Measurements from ENCODE around the gene SLC28A2. TPM values are rescaled to one million over a fixed set of nuclear protein-coding genes. Genes with fewer than 3 reads are reported as not detected.
A peak's percentile ranks its signal among the peaks of the same experiment; 100 is the strongest.

Gene SLC28A2, protein sequence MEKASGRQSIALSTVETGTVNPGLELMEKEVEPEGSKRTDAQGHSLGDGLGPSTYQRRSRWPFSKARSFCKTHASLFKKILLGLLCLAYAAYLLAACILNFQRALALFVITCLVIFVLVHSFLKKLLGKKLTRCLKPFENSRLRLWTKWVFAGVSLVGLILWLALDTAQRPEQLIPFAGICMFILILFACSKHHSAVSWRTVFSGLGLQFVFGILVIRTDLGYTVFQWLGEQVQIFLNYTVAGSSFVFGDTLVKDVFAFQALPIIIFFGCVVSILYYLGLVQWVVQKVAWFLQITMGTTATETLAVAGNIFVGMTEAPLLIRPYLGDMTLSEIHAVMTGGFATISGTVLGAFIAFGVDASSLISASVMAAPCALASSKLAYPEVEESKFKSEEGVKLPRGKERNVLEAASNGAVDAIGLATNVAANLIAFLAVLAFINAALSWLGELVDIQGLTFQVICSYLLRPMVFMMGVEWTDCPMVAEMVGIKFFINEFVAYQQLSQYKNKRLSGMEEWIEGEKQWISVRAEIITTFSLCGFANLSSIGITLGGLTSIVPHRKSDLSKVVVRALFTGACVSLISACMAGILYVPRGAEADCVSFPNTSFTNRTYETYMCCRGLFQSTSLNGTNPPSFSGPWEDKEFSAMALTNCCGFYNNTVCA
- total RNA-seq = not detected in 2 replicates

DNA sequence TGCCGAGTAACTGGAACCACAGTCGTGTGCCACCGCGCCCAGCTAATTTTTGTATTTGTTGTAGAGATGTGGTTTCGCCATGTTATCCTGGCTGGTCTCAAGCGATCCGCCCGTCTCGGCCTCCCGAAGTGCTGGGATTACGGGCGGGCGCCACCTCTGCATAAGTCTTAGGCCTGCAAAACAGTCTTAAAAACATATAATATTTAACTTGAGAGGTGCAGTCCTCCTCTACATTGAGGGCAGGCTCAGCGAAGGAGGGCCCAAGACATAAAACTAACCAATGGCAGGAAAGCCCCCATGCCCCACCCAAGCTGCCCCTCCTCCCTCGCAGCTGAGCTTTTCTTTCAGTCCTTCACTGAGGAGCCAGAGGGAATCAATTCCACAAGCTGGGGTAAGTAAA, at the start of gene SLC28A2:
SLC28A2 (plus strand) TSS at position 347 of the 400 bp plus-strand sequence. CDS start 982 bp downstream, outside the sequence.
- TF ChIP-seq CTCF (conservative IDR thresholded peaks at IDR 0.05; ENCODE audit: low read depth, low read length) = no peak
- DNase-seq (ENCODE audit: low read depth) = no peak
- H3K4me3 ChIP-seq (ENCODE audit: low read depth, low read length) = no peak within 1 kb of the TSS

DNA sequence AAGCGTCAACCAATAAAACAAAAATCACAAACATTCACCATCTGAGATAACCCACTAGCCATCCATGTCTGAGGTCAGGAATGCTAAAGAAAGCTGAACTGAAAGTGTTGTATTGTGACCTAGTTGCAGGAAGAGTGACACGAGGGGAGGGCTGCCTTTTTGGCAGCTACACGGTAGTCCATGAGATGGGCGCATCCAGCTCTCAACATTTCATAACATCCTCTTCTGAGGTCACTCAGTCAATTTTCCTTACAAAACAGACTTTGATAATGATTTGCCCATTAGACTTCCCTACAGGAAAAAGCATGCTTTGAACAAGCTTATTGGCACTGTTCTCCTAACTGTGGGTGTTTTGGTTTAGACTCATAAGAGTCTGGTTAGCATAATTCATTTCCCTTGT, 48.9 kb upstream of the SLC28A2 start:
- TF ChIP-seq CTCF (conservative IDR thresholded peaks at IDR 0.05; ENCODE audit: low read depth, low read length) = no peak
- H3K4me3 ChIP-seq (ENCODE audit: low read depth, low read length) = no peak overlapping the region
- no peak for DNase-seq (ENCODE audit: low read depth)

DNA sequence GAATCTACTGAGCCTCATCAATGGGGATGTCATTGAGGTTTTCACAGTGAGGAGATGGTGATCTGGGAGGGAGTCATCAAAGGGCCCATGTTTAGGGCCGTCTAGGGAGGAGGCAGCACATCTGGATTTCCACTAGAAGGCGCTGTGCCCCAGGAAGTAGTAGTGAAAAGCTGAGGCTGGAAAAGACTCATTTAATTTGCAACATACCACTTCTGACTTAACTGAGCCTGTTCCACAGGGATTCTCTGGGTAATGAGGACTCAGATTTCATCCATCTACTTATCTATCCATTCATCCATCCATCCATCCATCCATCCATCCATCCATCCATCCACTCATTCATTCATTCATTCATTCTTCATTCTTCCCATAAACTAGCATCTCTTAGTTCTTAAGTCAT, 46.8 kb upstream of the SLC28A2 start:
- peak; percentile 20 for DNase-seq (ENCODE audit: low read depth)
- no peak overlapping the region for H3K4me3 ChIP-seq (ENCODE audit: low read depth, low read length)
- peak; percentile 95 for TF ChIP-seq CTCF (conservative IDR thresholded peaks at IDR 0.05; ENCODE audit: low read depth, low read length)

- TF ChIP-seq CTCF (conservative IDR thresholded peaks at IDR 0.05; ENCODE audit: low read depth, low read length) = no peak
- DNase-seq (ENCODE audit: low read depth) = no peak
- H3K4me3 ChIP-seq (ENCODE audit: low read depth, low read length) = no peak overlapping the region
Observed at GRCh38 chr15:45212493-45212892, 39.5 kb upstream of the SLC28A2 start.

- no peak for DNase-seq (ENCODE audit: low read depth)
- TF ChIP-seq CTCF (conservative IDR thresholded peaks at IDR 0.05; ENCODE audit: low read depth, low read length) = no peak
- H3K4me3 ChIP-seq (ENCODE audit: low read depth, low read length) = no peak overlapping the region
Observed at GRCh38 chr15:45221053-45221599, 30.9 kb upstream of the SLC28A2 start.

DNA sequence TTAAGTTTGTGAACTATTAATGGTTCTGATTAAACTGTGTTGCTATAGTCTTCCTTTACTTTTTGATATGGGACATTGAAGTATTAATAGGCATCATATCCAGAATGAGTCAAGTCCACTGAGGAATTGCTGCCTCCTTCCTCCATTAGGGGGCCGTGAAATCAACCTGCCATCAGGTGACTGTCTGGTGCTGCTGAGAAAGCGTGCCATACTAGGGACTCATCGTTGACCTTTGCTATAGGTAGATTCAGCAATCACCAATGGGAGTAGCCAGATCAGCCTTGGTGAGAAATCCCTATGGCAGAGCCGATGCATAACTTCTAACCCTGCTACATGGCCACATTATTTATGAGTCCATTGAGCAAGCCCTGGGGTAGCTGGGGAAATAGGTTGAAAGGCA, 30.1 kb upstream of the SLC28A2 start:
- no peak for TF ChIP-seq CTCF (conservative IDR thresholded peaks at IDR 0.05; ENCODE audit: low read depth, low read length)
- no peak overlapping the region for H3K4me3 ChIP-seq (ENCODE audit: low read depth, low read length)
- DNase-seq (ENCODE audit: low read depth) = no peak
